K562 (cell line): Measurements from ENCODE around the gene RNF217. TPM values are rescaled to one million over a fixed set of nuclear protein-coding genes. Genes with fewer than 3 reads are reported as not detected.

ENCODE experiments used
- ERF ChIP-seq: fragments of 450-650 bp; formaldehyde crosslinking; IDR thresholded peaks from 2 replicates; pipeline ENCODE4 v1.4.0; 2020; ENCODE audit warnings: mild to moderate bottlenecking, mixed read lengths
- REST ChIP-seq, 2 experiments: fragments of 450-650 bp; formaldehyde crosslinking in 1 of 2; IDR thresholded peaks; 2 replicates each; pipeline versions ENCODE4 v1.4.0 to v1.6.1; 2014 to 2020; ENCODE audit warnings: mild to moderate bottlenecking in 2 of 2, borderline replicate concordance in 1 of 2, low read depth in 1 of 2
- SNAPC5 ChIP-seq: fragments of 250-450 bp; sonication (Bioruptor Pico); IDR thresholded peaks from 2 replicates; pipeline ENCODE4 v1.8.0; 2021; ENCODE audit warnings: moderate library complexity, mild to moderate bottlenecking, inconsistent platforms
- ZNF124 ChIP-seq: sonication (generic); formaldehyde crosslinking; IDR thresholded peaks from 2 replicates; pipeline ENCODE4 v1.8.1; 2022; ENCODE audit warnings: missing genetic modification reagents
- ZNF764 ChIP-seq: fragments of 250-450 bp; sonication (Bioruptor Pico); IDR thresholded peaks from 2 replicates; pipeline ENCODE4 v1.4.0; 2020; ENCODE audit warnings: low read depth, mild to moderate bottlenecking, moderate library complexity
- ZNF785 ChIP-seq: fragments of 250-450 bp; sonication (Bioruptor Pico); IDR thresholded peaks from 2 replicates; pipeline ENCODE4 v1.4.0; 2020; ENCODE audit warnings: mild to moderate bottlenecking
- polyA plus RNA-seq, 8 experiments: library from polyadenylated mRNA; depleted of rRNA in 4 of 8; stranded (reverse) in 5 of 8; unstranded in 3 of 8; fragments of >200 nt; fragmentation: Nextera tagmentation in 2 of 8; fragmentation: Illumina TruSeq in 1 of 8; extraction: Ambion mirVana in 2 of 8; extraction: Trizol in 1 of 8; gene quantifications; 2 replicates each; pipeline versions ENCODE4 v1.2.1 to v1.2.3, GENCODE V29; 2011 to 2014; ENCODE audit warnings: inconsistent platforms in 1 of 8, missing spikeins in 1 of 8
- total RNA-seq, 7 experiments: library from RNA; depleted of rRNA in 6 of 7; stranded (reverse); fragments of >200 nt in 6 of 7; fragmentation: Illumina TruSeq in 2 of 7; extraction: Trizol in 2 of 7; gene quantifications; 2 replicates each; pipeline versions ENCODE4 v1.2.1 to v1.2.3, GENCODE V29; 2011 to 2021; ENCODE audit warnings: low replicate concordance in 1 of 7
- TF ChIP-seq, protein P1 (sequence below), 2 experiments: fragments of 450-650 bp; IDR thresholded peaks; 2 replicates each; pipeline ENCODE4 v1.6.1; 2016; ENCODE audit warnings: mild to moderate bottlenecking in 2 of 2, borderline replicate concordance in 1 of 2, low read depth in 1 of 2, moderate library complexity in 1 of 2
- TF ChIP-seq, protein P2 (sequence below): fragments of 450-650 bp; IDR thresholded peaks from 2 replicates; pipeline ENCODE4 v1.6.1; 2018; ENCODE audit warnings: mild to moderate bottlenecking, low read depth; ENCODE audit not compliant: partially characterized antibody

RNF217 gene
- total and polyA plus RNA-seq, 9 of the 15 experiments (the other 6 are each of a cell fraction or from before 2014, with no cell fraction given): 2.9 to 25.6 (median 12.0) TPM

DNA sequence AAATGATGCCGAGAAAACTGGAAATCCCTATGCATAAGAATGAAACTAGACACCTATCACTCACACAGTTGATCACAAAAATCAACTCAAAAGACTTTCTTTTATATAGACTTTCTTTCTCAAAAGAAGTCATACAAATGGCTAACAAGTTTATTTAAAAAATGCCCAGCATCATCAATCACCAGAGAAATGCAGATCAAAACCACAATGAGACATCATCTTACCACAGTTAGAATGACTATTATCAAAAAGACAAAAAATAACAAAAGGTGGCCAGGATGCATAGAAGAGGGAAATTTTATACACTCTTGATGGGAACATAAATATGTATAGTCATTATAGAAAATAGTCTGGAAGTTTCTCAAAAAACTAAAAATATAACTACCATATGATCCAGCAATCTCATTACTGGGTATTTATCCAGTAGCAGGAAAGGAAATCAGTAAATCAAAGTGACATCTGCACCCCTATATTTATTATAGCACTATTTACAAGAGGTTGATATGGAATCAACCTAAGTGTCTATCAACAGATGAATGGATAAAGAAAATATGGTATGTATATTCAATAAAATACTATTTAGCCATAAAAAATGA, 3.4 kb upstream of the RNF217 start (continued):
- TF ChIP-seq REST (IDR thresholded peaks at IDR 0.05; ENCODE audit: borderline replicate concordance) (0 out of 2 replicates have a peak, but pooled peaks have one; percentile 10), REST (CRISPR knock-in tag; IDR thresholded peaks at IDR 0.05; ENCODE audit: low read depth) (no peak), ZNF124 (CRISPR knock-in tag) (no peak), ZNF785 (no peak), SNAPC5 (CRISPR knock-in tag) (no peak), ERF (CRISPR knock-in tag) (no peak), ZNF764 (no peak)
- TF ChIP-seq, protein P1, sequence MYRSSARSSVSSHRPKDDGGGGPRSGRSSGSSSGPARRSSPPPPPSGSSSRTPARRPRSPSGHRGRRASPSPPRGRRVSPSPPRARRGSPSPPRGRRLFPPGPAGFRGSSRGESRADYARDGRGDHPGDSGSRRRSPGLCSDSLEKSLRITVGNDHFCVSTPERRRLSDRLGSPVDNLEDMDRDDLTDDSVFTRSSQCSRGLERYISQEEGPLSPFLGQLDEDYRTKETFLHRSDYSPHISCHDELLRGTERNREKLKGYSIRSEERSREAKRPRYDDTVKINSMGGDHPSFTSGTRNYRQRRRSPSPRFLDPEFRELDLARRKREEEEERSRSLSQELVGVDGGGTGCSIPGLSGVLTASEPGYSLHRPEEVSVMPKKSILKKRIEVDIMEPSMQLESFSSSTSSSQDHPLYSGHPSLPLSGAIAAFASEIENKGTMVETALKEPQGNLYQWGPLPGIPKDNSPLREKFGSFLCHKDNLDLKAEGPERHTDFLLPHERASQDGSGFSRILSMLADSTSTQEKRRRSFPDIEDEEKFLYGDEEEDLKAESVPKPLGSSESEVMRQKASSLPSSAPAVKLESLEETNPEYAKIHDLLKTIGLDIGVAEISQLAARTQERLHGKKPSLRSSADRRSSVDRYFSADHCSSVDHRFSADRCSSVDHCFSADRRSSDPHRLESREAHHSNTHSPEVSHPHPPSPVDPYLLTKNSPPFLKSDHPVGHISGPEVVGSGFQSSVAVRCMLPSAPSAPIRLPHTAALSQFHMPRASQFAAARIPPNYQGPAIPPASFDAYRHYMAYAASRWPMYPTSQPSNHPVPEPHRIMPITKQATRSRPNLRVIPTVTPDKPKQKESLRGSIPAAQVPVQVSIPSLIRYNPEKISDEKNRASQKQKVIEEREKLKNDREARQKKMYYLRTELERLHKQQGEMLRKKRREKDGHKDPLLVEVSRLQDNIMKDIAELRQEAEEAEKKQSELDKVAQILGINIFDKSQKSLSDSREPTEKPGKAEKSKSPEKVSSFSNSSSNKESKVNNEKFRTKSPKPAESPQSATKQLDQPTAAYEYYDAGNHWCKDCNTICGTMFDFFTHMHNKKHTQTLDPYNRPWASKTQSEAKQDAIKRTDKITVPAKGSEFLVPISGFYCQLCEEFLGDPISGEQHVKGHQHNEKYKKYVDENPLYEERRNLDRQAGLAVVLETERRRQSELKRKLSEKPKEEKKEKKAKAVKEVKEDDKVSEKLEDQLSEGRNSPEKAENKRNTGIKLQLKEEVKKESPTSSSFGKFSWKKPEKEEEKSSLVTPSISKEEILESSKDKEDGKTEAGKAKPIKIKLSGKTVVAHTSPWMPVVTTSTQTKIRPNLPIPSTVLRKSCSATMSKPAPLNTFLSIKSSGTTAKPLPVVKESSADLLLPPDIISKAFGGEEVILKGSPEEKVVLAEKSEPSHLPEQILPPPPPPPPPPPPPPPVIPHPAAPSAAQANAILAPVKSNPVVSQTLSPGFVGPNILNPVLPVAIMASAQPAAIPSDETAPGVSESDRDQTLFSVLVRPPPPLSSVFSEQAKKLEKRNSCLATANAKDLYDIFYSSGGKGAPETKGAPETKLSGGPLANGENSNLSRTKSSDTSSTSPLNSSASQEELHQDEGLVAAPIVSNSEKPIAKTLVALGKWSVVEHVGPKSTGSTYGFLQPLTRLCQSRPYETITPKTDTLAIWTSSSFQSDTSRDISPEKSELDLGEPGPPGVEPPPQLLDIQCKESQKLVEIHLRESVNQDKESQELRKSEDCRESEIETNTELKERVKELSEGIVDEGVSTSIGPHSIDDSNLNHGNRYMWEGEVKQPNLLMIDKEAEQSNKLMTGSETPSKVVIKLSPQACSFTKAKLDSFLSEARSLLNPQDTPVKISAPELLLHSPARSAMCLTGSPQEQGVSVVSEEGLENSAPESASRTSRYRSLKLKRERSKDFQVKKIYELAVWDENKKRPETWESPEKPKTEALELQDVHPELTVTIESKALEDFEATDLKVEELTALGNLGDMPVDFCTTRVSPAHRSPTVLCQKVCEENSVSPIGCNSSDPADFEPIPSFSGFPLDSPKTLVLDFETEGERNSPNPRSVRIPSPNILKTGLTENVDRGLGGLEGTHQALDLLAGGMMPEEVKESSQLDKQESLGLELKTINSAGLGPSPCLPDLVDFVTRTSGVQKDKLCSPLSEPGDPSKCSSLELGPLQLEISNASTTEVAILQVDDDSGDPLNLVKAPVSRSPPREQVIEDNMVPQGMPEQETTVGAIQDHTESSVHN (IDR thresholded peaks at IDR 0.05; ENCODE audit: borderline replicate concordance in 1 of 2, low read depth in 1 of 2): no peak
- TF ChIP-seq, protein P2, sequence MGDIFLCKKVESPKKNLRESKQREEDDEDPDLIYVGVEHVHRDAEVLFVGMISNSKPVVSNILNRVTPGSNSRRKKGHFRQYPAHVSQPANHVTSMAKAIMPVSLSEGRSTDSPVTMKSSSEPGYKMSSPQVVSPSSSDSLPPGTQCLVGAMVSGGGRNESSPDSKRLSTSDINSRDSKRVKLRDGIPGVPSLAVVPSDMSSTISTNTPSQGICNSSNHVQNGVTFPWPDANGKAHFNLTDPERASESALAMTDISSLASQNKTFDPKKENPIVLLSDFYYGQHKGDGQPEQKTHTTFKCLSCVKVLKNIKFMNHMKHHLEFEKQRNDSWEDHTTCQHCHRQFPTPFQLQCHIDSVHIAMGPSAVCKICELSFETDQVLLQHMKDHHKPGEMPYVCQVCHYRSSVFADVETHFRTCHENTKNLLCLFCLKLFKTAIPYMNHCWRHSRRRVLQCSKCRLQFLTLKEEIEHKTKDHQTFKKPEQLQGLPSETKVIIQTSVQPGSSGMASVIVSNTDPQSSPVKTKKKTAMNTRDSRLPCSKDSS: no peak
